GM21529 (cell line): ENCODE data around the gene OTULINL.

Experiments used
- ATAC-seq: cut with Tn5 transposase; IDR thresholded peaks from one replicate; pipeline ENCODE4 v1.9.1; 2021; ENCODE audit not compliant: unreplicated experiment

Gene OTULINL

DNA sequence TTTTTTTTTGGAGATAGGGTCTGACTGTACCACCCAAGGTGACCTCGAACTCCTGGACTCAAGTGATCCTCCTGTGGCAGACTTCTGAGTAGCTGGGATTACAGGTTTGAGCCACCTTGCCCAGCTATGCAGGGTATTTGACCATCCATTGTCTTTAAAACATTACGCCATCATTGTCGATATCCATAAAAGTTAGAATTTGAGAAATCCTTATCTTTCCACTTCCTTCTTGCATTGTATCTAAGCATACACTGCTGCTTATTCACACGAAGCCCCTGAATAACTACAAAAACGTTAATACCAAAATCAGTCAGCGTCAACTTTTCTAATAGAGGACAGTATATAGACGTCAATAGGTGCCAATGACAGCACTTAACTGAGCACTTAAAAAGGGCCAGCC lies 5.4 kb upstream of the OTULINL start:
- ATAC-seq: no peak

DNA sequence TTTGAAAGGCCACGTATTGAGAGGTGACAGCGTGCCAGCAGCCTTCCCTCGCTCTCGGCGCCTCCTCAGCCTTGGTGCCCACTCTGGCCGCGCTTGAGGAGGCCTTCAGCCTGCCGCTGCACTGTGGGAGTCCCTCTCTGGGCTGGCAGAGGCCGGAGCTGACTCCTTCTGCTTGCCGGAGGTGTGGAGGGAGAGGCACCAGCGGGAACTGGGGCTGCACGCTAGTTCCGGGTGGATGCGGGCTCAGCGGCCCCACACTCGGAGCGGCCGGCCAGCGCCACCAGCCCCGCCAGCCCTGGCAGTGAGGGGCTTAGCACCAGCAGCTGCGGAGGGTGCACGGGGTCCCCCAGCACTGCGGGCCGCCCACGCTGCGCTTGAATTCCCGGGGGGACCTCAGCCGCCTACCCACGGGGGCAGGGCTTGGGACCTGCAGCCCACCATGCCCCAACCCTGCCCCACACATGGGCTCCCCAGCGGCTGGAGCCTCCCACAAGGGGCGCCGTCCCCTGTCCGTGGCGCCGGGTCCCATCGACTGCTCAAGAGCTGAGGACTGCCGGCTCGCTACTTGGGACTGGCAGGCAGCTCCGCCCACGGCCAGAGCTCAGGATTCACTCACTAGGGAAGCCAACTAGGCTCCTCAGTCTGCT lies 4.4 kb upstream of the OTULINL start:
- ATAC-seq: no peak

DNA sequence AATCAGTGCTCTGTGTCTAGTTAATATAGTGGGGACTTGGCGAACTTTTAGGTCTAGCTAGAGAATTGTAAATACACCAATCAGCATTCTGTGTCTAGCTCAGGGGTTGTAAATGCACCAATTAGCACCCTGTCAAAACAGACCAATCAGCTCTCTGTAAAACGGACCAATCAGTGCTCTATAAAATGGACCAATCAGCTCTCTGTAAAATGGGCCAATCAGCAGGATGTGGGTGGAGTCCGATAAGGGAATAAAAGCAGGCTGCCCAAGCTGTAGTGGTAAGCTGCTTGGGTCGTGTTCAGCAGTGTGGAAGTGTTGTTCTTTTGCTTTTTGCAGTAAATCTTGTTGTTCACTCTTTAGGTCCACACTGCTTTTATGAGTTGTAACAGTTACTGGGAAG lies 3.6 kb upstream of the OTULINL start:
- no peak for ATAC-seq

DNA sequence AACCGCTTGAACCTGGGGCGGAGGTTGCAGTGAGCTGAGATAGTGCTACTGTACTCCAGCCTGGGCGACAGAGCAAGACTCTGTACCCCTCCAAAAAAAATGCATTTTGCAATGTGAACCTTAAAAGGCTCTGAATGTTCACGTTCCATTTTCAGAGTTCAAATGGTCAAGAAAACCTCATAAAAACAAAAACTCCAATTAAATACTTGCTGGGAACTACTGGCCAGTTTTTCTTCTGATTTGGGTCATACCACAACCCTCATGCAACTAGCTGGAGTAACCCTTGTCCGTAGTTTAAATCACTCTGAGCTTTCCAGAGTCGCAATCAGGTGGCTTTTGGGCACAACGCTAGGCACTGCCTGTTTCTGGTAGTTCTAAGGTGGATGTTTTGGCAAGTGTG lies 2.3 kb upstream of the OTULINL start:
- no peak for ATAC-seq

DNA sequence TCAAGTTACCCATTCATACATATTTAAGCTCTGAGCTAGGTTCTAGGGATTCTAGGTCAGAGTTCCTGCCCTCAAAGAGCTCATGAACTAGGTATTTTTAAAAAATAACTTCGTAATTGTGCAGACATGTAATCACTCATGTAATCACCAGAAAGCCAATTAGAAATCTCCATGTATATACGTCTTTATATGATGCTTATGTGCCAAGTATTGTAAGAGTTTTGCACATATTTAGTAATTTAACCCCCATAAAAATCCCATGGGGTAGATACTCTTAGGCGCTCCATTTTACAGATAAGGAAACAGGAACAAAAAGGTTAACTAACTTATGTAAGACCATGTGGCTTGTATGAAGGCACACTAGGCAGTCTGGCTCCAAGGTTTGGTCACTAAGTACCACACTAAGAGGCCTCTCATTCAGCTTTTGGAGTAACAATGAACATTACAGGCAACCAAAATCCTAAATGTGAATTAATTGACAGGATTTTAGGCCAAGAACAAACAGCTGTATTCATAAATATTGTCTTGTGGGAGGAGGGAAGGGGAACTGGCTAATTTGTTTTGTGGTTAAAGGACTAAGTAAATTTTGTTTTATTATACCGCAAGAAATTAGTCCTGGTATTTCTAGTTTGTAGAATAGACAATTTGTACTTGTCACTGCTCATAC lies 1.7 kb upstream of the OTULINL start:
- ATAC-seq: no peak

DNA sequence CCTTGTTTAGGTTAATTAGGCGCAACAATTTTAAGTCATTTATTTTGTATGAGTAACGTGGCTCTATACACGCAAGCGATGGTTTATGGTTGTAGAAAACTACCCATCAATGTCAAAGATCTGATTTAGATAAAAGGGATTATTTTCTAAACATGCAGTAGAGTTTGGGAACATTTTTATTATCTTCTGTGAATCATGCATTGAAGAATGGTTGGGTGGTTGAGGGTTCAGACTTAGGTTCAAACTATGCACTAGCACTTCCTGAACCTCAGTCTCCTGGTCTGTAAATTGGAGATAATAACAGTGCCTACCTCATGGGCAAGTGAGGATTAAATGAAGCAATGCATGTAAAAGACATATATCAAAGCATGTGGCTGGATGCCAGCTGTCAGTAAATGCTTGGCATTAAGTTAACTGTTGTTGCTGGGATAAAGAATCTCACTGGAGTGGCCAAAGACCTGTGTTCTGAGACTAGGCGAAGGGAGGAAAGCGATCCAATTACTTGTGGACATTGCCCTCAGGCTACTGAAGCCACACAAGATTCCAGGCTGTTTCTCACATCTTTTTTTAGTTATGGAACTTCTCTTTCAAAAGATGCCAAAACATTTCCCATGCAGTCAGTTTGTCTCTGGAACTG lies 1.1 kb upstream of the OTULINL start:
- no peak for ATAC-seq

DNA sequence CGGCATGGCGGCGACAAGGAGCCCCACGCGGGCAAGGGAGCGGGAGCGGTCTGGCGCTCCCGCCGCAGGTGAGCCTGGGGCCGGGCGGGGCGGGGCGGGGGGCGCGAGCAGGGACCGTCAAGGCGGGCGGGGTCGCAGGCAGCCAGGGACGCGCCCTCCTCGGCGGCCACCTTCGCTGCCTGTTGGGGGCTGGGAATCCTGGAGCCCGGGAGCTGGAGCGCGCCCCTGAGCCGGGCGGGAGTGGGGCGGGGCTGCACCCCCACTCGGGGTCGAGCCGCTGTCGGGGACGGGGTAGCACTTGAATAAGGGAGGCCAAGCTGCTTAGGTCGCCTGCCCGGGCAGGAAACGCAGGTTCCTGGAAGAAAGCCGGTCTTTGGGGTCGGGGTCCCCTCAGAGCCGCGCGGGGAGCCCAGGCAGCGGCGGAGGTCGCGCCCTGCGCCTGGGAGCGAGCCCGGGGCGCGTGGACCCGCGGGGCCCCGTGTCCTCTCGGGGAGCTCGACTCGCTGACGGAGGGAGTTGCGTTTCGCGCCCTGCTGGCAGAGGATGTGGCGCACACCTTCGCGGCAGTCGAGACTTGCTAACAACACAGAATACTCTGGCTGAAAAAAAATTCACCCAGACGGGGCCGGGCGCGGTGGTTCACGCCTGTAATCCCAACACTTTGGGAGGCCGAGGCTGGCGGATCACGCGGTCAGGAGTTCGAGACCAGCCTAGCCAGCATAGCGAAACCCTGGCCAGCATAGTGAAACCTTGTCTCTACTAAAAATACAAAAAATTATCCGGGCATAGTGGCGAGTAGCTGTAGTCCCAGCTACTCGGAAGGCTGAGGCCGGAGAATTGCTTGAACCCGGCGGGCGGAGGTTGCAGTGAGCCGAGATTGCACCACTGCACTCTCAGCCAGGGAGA lies 552 bp downstream of the OTULINL start:
- ATAC-seq: peak; percentile 68

DNA sequence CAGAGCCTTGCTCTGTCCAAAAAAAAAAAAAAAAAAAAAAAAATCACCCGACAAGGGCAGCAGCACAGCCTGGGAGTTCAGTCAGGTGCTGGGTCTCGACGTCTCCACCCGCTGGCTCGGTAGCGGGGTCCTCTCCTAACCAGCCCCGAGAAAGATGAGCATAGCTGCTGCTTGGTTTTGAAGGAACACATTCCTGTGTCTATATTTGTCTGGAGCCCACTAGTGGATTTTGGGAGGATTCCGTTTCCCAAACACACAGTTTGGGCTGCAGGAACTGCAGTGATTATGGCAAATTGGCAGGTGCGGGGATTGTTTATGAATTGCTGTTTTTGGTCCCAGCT lies 1.2 kb downstream of the OTULINL start:
- ATAC-seq: no peak

DNA sequence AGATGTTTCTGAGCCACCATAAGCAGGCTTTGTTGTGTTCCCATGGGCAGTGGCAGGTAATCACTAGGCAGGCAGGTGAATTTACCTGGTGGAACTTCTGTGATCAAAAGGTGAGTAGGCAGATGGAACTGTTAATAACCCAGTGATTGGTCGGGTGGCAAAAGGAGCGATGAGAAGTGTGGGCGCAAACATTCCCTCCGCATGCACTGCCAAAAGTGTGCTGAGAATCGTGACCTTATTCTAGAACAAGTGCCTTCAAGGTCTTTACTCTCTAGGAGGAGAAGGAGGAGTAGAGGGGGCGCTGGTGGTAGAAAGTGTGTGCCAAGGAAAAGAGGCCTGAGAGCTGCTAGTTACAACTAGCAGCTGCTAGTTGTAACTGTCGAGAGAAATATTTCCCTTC lies 3.3 kb downstream of the OTULINL start:
- ATAC-seq: no peak

DNA sequence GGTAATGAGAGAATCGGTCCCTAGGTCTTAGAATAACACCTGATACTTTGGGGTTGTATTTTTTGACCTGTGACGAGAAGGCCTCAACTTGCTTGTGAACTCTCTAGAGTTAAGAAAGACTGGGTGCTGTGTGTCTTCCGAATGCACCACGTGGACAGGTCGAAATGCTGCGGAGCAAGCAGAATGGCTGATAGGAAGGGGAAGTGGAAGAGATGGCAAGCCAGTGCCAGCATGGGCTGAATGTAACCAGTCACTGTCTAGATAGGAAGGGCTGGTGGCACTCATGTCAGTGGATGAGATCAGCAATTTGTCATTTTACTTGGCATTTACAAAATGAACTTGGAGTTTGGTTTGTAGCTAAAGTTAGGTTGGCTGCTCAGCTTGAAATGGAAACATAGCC lies 5.6 kb downstream of the OTULINL start:
- no peak for ATAC-seq

DNA sequence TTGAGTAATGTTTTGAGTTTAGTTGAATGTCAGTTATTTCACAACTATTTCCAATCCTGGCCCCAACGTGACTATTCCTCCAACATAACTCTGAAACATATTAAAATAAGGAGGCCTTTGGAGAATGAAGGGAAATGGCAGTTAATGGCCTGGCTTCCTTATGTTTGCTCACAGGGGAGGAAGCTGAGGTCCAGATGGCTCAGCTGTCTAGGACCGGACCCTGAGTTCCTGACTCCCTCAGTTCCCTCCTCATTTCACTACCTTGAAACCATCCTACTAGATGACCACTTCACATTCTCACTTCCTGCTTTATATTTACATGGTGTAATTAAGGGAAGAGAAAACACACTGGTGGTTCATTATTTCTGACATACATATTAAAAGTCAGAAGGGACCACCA lies 6.6 kb downstream of the OTULINL start:
- peak; percentile 69 for ATAC-seq

DNA sequence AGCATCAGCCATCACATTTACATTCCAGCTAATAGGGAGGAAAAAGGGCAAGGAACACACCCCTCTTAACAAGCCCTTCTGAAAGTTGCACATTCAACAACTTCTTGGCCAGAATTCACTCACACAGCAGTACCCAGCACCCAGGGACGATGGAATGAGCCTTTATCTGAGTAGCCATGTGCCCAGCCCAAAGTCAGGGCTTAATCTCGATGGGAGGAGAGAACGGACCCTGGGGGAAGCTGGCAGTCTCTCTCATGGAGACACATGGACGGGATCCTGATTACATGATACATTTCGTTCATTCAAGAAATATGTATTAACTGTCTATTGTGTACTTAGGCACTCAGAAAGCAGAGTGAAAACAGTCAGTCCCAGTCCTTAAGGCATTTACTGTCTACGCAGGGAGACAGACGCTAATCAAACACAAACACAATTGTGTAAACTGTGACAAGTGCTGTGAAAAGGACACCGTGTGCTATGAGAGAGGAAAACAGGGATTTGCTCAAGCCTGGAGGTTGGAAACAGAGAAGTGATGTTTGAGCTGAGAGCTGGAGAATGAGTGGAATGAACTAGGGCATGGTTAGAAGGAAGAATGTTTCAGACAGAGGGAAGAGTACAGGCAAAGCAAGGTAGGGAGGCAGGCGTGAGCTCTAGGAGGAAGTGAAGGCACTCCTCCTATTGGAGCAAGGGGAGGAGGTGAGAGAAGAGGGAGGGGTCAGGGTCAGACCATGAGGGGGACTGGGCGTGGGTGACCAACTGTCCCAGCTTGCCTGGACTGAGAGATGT lies 7.4 kb downstream of the OTULINL start:
- ATAC-seq: no peak

DNA sequence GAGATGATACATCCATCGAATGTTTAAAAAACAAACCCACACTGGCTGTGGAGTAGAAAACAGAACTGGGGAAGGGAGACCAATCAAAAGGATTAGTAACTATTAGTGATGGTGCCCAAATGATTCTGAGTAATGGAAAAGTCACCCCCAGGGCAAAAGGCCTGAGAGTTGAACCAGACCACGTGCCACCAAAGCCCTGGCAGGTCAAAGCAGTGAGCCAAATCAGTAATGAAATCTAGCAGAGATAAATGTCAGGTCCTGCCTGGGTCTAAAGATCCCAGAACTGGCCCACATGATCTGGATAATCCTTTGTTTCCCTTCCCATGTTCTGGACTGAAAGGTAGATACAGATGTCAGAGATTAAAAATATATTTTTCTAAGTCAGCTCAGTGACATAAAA lies 9.4 kb downstream of the OTULINL start:
- ATAC-seq: no peak

DNA sequence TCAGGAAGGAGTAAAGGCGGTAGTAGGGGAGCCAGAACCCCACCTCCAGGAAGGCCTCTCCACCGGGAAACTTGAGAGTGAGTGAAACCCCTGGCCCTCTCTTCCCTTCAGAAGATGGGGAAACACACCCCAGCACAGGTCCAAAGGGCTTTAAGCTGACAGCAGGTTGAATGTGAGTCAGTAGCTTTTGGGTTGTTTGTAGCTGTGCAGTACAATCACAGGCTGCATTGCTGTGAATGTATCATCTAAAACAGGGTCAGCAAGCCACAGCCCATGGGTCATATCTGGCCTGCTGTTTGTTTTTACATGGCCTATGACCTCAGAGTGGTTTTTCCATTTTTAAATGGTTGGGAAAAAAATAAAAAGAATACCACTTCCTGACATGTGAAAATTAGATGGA lies 10.0 kb downstream of the OTULINL start:
- ATAC-seq: no peak

DNA sequence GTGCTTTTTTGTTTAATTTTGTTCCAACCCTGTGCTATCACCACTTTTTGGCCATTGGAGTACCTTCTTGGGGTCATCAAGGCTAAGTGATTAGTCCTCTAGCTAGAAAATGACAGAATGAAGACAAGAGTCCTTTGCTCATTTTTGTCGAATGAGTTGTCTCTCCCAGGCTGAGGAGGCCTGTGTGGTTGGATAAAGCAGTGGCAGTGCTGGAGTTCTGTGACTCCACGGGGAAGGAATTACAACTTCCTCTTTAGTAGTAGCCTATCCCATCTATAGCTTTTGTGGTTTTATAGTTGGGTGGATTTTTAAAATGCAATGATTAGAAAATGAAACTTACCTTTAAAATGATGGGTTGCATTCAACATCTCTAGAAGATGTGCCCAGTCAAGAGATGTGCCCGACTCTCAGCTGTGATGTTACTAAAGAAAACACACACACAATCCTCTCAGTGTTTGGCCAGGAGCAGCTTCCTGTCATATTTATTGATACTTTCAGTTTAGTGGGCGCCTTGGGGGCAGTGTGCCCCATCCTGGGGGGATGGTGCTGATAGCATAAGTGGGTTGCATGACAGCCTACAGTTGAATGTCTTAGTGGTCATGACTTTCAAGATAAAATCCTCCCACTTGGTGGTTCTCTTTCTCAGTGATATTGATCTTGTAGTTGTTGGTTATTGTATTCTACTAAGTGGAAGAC lies 11.9 kb downstream of the OTULINL start:
- ATAC-seq: no peak

DNA sequence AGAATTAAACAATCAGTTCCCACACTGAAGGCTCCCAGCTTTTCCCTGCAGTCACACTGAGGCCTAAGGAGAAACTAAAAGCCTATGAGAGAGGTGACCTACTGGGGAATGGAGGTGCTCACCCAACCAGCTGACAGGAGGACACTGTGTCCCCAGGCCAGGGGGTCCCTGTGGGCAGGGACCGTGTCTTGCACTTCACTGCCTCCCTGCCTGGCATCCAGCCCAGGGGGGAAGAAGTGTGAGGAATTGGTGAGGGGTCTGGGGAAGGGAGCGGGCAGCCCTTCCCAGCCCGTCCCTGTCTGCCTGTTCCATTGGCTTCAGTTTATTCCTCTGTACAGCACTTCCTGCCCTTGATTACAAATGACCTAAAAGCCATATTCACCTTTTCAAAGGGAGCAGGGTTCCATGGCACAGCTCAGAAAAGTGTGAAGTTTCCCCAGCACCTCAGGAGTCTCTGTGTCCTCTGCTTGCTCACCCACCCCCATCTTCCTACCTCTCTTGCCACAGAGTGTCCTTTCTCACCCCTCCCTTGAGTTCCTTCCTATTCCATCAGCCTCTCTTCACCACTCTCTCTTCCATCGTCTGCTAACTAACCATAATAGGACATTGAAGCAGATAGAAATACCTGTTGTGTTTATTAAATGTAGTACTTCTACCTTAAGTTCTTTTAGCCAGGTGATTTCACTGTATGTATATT lies 12.9 kb downstream of the OTULINL start:
- ATAC-seq: no peak

DNA sequence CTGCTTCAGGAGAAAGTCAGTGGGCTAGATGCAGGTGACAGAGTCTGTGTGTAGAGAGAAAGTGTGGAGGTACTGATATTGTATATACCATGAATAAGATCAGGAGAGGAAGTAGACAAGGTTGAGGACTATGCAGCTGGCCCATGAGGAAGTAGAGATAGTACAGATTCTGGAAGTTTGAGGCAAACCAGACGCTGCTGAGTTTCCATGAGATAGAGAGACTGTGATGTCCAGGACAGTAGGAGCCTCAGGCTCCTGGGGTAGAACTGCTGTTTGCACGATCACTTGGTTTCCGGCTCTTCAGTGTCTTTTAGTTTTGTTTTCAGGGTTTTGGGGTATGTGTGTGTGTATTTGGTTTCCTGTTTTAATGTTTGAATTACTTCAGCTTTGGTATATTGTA lies 13.6 kb downstream of the OTULINL start:
- peak; percentile 81 for ATAC-seq

DNA sequence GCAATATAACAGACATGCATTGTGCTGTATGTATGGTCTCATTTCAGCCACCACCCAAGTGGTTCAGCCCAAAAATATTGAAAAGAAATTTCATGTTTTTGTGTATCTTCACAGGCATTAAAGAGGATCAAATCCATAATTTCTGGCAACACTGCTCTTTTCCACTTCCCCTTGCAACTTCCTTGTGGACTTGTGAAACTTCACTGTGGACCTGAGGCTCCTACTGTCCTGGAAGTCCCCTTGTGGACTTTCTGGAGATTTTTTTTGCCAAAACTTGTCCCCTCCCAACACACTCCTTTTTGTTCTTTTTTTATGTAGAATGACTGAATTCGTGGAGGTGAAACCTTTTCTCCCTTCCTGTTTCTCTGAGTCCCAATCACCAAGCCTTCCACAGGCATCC lies 14.3 kb downstream of the OTULINL start:
- no peak for ATAC-seq

DNA sequence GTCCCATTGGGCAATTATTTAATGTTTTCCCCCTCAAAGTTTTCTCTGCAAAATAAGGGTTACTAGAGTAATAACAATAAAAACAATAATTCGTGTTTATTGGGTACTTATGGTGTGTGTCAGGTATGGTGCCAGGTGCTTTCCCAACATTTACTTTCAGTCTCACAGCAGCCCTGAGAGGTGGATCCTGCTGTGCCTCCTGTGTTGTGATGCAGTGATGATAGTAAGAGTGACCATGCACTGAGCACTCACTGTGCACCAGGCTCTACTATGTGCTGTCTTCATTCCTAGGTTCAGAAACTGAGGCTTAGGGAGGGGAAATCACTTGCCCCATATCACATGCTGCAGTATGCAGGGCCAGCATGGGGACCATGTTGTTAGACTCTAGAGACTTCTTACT lies 15.5 kb downstream of the OTULINL start:
- no peak for ATAC-seq

DNA sequence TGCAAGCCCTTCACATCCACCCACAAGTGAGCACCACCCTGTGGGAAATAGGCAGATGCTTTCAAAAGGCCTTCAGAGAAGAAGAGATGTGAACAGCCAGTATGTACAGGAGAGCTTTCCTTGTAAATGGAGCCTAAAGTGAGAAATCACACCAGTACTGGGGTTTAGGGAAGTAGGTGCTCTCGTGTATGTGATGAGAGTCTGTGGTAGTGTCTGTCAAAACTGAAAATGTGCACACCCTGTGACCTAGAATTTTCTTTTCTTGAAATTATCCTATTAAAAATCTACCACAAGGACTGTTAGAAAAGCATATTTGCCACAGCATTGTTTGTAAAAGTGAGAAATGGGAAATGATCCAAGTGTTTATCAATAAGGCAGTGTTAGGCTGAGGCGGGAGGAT lies 16.6 kb downstream of the OTULINL start:
- peak; percentile 38 for ATAC-seq
